ENCODE results near the gene POU5F1. TPM values are rescaled to one million over a fixed set of nuclear protein-coding genes. Genes with fewer than 3 reads are reported as not detected.
"Not testable (repeated sequence)": the region's sequence is repeated elsewhere in the genome, so short reads cannot be mapped to it uniquely, and the experiment has no call there.

POU5F1 gene
- total and polyA plus RNA-seq, 2 of the 4 experiments (the other 2 are of a cell fraction), result not detected

DNA sequence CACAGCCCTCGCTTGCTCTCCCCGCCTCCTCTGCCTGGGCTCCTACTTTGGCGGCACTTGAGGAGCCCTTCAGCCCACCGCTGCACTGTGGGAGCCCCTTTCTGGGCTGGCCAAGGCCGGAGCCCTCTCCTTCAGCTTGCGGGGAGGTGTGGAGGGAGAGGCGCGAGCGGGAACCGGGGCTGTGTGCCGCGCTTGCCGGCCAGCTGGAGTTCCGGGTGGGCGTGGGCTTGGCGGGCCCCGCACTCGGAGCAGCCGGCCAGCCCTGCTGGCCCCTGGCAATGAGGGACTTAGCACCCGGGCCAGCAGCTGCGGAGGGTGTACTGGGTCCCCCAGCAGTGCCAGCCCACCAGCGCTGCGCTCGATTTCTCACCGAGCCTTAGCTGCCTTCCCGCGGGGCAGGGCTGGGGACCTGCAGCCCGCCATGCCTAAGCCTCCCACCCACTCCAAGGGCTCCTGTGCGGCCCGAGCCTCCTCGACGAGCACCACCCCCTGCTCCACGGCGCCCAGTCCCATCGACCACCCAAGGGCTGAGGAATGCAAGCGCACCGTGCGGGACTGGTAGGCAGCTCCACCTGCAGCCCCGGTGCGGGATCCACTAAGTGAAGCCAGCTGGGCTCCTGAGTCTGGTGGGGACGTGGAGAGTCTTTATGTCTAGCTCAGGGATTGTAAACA lies 25.0 kb upstream of the POU5F1 start:
- H3K9me3 ChIP-seq (ENCODE audit: control insufficient read depth, insufficient read depth, low read length); H3K4me1 ChIP-seq (ENCODE audit: control insufficient read depth, insufficient read depth, low read length); H2BK15ac ChIP-seq (ENCODE audit: low read depth, low read length); CTCF ChIA-PET; H2AK5ac ChIP-seq (ENCODE audit: low read depth, low read length); H4K91ac ChIP-seq (ENCODE audit: insufficient read depth, low read depth, low read length); H3K4me2 ChIP-seq (ENCODE audit: low read depth, low read length); H3K4me3 ChIP-seq (ENCODE audit: insufficient read depth, low read depth, low read length); H3K18ac ChIP-seq (ENCODE audit: low read depth, low read length); H3K9ac ChIP-seq (ENCODE audit: low read depth, low read length); H2AFZ ChIP-seq (replicated peaks; ENCODE audit: low read length, poor library complexity); H3K36me3 ChIP-seq (ENCODE audit: control insufficient read depth, insufficient read depth, low read length); H4K5ac ChIP-seq (ENCODE audit: low read depth, low read length); H4K20me1 ChIP-seq (ENCODE audit: insufficient read depth, low read length); BruUV-seq (replicated peaks); DNase-seq; H3K9me1 ChIP-seq (ENCODE audit: insufficient read depth, low read length); H3K27ac ChIP-seq (ENCODE audit: insufficient read depth, low read length); H4K8ac ChIP-seq (ENCODE audit: low read depth in 2 of 2, low read length in 2 of 2); POLR2A ChIA-PET (ENCODE audit: unreplicated experiment); H2AK9ac ChIP-seq (replicated peaks; ENCODE audit: low read depth, low read length, poor library complexity); ATAC-seq (ENCODE audit: low read depth); H3K27me3 ChIP-seq (ENCODE audit: control insufficient read depth, insufficient read depth, low read length); H3K23ac ChIP-seq (ENCODE audit: low read depth, low read length); H3K4ac ChIP-seq (ENCODE audit: low read depth, low read length); H3K14ac ChIP-seq (replicated peaks; ENCODE audit: low read depth, low read length); H3K56ac ChIP-seq (ENCODE audit: extremely low read depth, insufficient read depth, low read length); H2BK20ac ChIP-seq (ENCODE audit: low read depth, low read length); H2BK120ac ChIP-seq (ENCODE audit: low read depth, low read length); dilution Hi-C loops (cut with HindIII; ENCODE audit: low sequenced_read_pairs, unreplicated experiment); H2BK5ac ChIP-seq (ENCODE audit: low read depth, low read length, poor library complexity, severe bottlenecking): not testable (repeated sequence)
- intact Hi-C loops (cut with micrococcal nuclease) (loop anchor here (5.0 to 10.0 kb wide), 2 partner anchors 77 to 281 kb away; partner anchors contain the start of genes HLA-C and VARS2), in situ Hi-C loops (cut with MboI; ENCODE audit: low sequenced_read_pairs) (loop anchor here (5.0 kb wide), 1 partner anchor 172 kb away; no protein-coding TSS in a partner anchor)
- peaks cover 5 to 20% of the 10 kb centered on the region in 2 experiments; a peak in 2 of 4 replicates for H3K79me1 ChIP-seq (ENCODE audit: low read depth in 1 of 2, low read length in 2 of 2)
- 96% methylated on average over 7 of the region's 41 CpGs; no CpG with 5 or more reads in 1 of the 2 experiments for WGBS, 2 experiments (ENCODE audit: extremely low coverage in 2 of 2, insufficient read length in 1 of 2)
